HEK293 (cell line): Measurements from ENCODE around the gene SPRTN.

ENCODE experiments used
- HOXC10 ChIP-seq: sonication (generic); formaldehyde crosslinking; IDR thresholded peaks from 2 replicates; pipeline ENCODE4 v1.8.1; 2023; ENCODE audit warnings: mild to moderate bottlenecking, missing genetic modification reagents
- HOXD13 ChIP-seq: sonication (generic); formaldehyde crosslinking; IDR thresholded peaks from 2 replicates; pipeline ENCODE4 v1.8.0; 2022; ENCODE audit warnings: missing genetic modification reagents, borderline replicate concordance
- MEIS1 ChIP-seq: sonication (generic); formaldehyde crosslinking; IDR thresholded peaks from 2 replicates; pipeline ENCODE4 v1.8.1; 2022; ENCODE audit warnings: missing genetic modification reagents, mild to moderate bottlenecking, borderline replicate concordance
- MYNN ChIP-seq: fragments of 450-650 bp; formaldehyde crosslinking; IDR thresholded peaks from 2 replicates; pipeline ENCODE4 v1.5.1; 2016; ENCODE audit warnings: missing biosample characterization, missing genetic modification characterization, borderline replicate concordance
- OVOL3 ChIP-seq: fragments of 450-650 bp; formaldehyde crosslinking; IDR thresholded peaks from 2 replicates; pipeline ENCODE4 v1.5.1; 2016; ENCODE audit warnings: missing biosample characterization, missing genetic modification characterization
- RBAK ChIP-seq: fragments of 450-650 bp; formaldehyde crosslinking; IDR thresholded peaks from 2 replicates; pipeline ENCODE4 v1.5.1; 2016; ENCODE audit warnings: missing biosample characterization, missing genetic modification characterization
- WT1 ChIP-seq: fragments of 450-650 bp; formaldehyde crosslinking; IDR thresholded peaks from 2 replicates; pipeline ENCODE4 v1.5.1; 2016; ENCODE audit warnings: missing biosample characterization, missing genetic modification characterization
- ZBTB6 ChIP-seq: fragments of 450-650 bp; formaldehyde crosslinking; IDR thresholded peaks from 2 replicates; pipeline ENCODE4 v1.5.1; 2017; ENCODE audit warnings: missing biosample characterization, missing genetic modification characterization
- ZFP41 ChIP-seq: fragments of 450-650 bp; formaldehyde crosslinking; IDR thresholded peaks from 2 replicates; pipeline ENCODE4 v1.5.1; 2016; ENCODE audit warnings: missing biosample characterization, missing genetic modification characterization, borderline replicate concordance
- ZFP69B ChIP-seq: fragments of 450-650 bp; formaldehyde crosslinking; IDR thresholded peaks from 2 replicates; pipeline ENCODE4 v1.5.1; 2016; ENCODE audit warnings: missing biosample characterization, missing genetic modification characterization
- ZNF121 ChIP-seq: fragments of 450-650 bp; formaldehyde crosslinking; IDR thresholded peaks from 2 replicates; pipeline ENCODE4 v1.5.1; 2016; ENCODE audit warnings: missing biosample characterization, missing genetic modification characterization
- ZNF214 ChIP-seq: fragments of 450-650 bp; formaldehyde crosslinking; IDR thresholded peaks from 2 replicates; pipeline ENCODE4 v1.5.1; 2017; ENCODE audit warnings: missing biosample characterization, mild to moderate bottlenecking, missing genetic modification characterization, borderline replicate concordance
- ZNF266 ChIP-seq: fragments of 450-650 bp; formaldehyde crosslinking; IDR thresholded peaks from 2 replicates; pipeline ENCODE4 v1.5.1; 2016; ENCODE audit warnings: missing biosample characterization, missing genetic modification characterization, low read depth
- ZNF362 ChIP-seq: fragments of 450-650 bp; formaldehyde crosslinking; IDR thresholded peaks from 2 replicates; pipeline ENCODE4 v1.5.1; 2016; ENCODE audit warnings: missing biosample characterization, missing genetic modification characterization
- ZNF404 ChIP-seq: fragments of 450-650 bp; formaldehyde crosslinking; IDR thresholded peaks from 2 replicates; pipeline ENCODE4 v1.5.1; 2017; ENCODE audit warnings: missing biosample characterization, missing genetic modification characterization
- ZNF488 ChIP-seq: fragments of 450-650 bp; formaldehyde crosslinking; IDR thresholded peaks from 2 replicates; pipeline ENCODE4 v1.5.1; 2016; ENCODE audit warnings: missing biosample characterization, missing genetic modification characterization
- ZNF521 ChIP-seq: fragments of 450-650 bp; formaldehyde crosslinking; IDR thresholded peaks from 2 replicates; pipeline ENCODE4 v1.5.1; 2017; ENCODE audit warnings: missing biosample characterization, mild to moderate bottlenecking, missing genetic modification characterization
- ZNF585B ChIP-seq: fragments of 450-650 bp; formaldehyde crosslinking; IDR thresholded peaks from 2 replicates; pipeline ENCODE4 v1.5.1; 2016; ENCODE audit warnings: missing biosample characterization, missing genetic modification characterization
- ZNF600 ChIP-seq: fragments of 450-650 bp; formaldehyde crosslinking; IDR thresholded peaks from 2 replicates; pipeline ENCODE4 v1.5.1; 2016; ENCODE audit warnings: missing biosample characterization, missing genetic modification characterization
- ZNF677 ChIP-seq: fragments of 450-650 bp; IDR thresholded peaks from 2 replicates; pipeline ENCODE4 v1.5.0; 2018; ENCODE audit warnings: missing biosample characterization, mild to moderate bottlenecking, missing genetic modification characterization, moderate library complexity
- ZNF830 ChIP-seq: fragments of 450-650 bp; IDR thresholded peaks from 2 replicates; pipeline ENCODE4 v1.5.0; 2018; ENCODE audit warnings: missing biosample characterization, missing genetic modification characterization, low read depth, mild to moderate bottlenecking, moderate library complexity
- ZNF837 ChIP-seq: fragments of 450-650 bp; formaldehyde crosslinking; IDR thresholded peaks from 2 replicates; pipeline ENCODE4 v1.5.1; 2016; ENCODE audit warnings: missing biosample characterization, missing genetic modification characterization
- ZXDB ChIP-seq: fragments of 450-650 bp; formaldehyde crosslinking; IDR thresholded peaks from 2 replicates; pipeline ENCODE4 v1.5.1; 2016; ENCODE audit warnings: missing biosample characterization, missing genetic modification characterization
- TF ChIP-seq, protein P1 (sequence below): fragments of 450-650 bp; formaldehyde crosslinking; optimal IDR thresholded peaks from 2 replicates; pipeline ENCODE3; 2016; ENCODE audit warnings: missing biosample characterization, mild to moderate bottlenecking, missing genetic modification characterization
- TF ChIP-seq, protein P2 (sequence below): fragments of 450-650 bp; formaldehyde crosslinking; conservative IDR thresholded peaks from 2 replicates; pipeline ENCODE4 v1.5.1; 2016; ENCODE audit warnings: low read depth, missing biosample characterization, missing genetic modification characterization
- TF ChIP-seq, protein P3 (sequence below): IDR thresholded peaks from 2 replicates; pipeline ENCODE4 v1.6.1; 2011; ENCODE audit warnings: mild to moderate bottlenecking, low read depth, low read length, borderline replicate concordance
- TF ChIP-seq, protein P4 (sequence below): fragments of 450-650 bp; formaldehyde crosslinking; IDR thresholded peaks from 2 replicates; pipeline ENCODE4 v1.5.1; 2016; ENCODE audit warnings: missing biosample characterization, missing genetic modification characterization

The SPRTN gene

GRCh38 chr1:231338270-231339128 lies at the start of gene SPRTN (continued):
- TF ChIP-seq, protein P1, sequence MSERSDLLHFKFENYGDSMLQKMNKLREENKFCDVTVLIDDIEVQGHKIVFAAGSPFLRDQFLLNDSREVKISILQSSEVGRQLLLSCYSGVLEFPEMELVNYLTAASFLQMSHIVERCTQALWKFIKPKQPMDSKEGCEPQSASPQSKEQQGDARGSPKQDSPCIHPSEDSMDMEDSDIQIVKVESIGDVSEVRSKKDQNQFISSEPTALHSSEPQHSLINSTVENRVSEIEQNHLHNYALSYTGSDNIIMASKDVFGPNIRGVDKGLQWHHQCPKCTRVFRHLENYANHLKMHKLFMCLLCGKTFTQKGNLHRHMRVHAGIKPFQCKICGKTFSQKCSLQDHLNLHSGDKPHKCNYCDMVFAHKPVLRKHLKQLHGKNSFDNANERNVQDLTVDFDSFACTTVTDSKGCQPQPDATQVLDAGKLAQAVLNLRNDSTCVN (tag by site-specific recombination), result peak; percentile 15
- TF ChIP-seq ZBTB6 (tag by site-specific recombination) (no peak; the same call in 1 of the 2 replicates), HOXC10 (no peak), ZFP41 (tag by site-specific recombination) (no peak), ZNF837 (tag by site-specific recombination) (no peak), ZNF362 (tag by site-specific recombination) (no peak), ZFP69B (tag by site-specific recombination) (peak; percentile 100), ZNF521 (no peak), ZXDB (tag by site-specific recombination) (peak; percentile 57; the same call in 1 of the 2 replicates), ZNF404 (tag by site-specific recombination) (no peak), ZNF214 (tag by site-specific recombination) (no peak), MEIS1 (no peak), ZNF830 (tag by site-specific recombination) (no peak), WT1 (tag by site-specific recombination) (peak; percentile 53; the same call in 1 of the 2 replicates), ZNF600 (tag by site-specific recombination) (peak; percentile 61; the same call in 1 of the 2 replicates), ZNF121 (tag by site-specific recombination) (peak; percentile 56; the same call in 1 of the 2 replicates), ZNF585B (tag by site-specific recombination) (no peak), RBAK (tag by site-specific recombination) (no peak), ZNF677 (no peak), MYNN (tag by site-specific recombination) (peak; percentile 45; the same call in 1 of the 2 replicates), ZNF266 (no peak), OVOL3 (peak; percentile 73; the same call in 1 of the 2 replicates), HOXD13 (CRISPR knock-in tag) (no peak), ZNF488 (tag by site-specific recombination) (no peak)
- TF ChIP-seq, protein P2, sequence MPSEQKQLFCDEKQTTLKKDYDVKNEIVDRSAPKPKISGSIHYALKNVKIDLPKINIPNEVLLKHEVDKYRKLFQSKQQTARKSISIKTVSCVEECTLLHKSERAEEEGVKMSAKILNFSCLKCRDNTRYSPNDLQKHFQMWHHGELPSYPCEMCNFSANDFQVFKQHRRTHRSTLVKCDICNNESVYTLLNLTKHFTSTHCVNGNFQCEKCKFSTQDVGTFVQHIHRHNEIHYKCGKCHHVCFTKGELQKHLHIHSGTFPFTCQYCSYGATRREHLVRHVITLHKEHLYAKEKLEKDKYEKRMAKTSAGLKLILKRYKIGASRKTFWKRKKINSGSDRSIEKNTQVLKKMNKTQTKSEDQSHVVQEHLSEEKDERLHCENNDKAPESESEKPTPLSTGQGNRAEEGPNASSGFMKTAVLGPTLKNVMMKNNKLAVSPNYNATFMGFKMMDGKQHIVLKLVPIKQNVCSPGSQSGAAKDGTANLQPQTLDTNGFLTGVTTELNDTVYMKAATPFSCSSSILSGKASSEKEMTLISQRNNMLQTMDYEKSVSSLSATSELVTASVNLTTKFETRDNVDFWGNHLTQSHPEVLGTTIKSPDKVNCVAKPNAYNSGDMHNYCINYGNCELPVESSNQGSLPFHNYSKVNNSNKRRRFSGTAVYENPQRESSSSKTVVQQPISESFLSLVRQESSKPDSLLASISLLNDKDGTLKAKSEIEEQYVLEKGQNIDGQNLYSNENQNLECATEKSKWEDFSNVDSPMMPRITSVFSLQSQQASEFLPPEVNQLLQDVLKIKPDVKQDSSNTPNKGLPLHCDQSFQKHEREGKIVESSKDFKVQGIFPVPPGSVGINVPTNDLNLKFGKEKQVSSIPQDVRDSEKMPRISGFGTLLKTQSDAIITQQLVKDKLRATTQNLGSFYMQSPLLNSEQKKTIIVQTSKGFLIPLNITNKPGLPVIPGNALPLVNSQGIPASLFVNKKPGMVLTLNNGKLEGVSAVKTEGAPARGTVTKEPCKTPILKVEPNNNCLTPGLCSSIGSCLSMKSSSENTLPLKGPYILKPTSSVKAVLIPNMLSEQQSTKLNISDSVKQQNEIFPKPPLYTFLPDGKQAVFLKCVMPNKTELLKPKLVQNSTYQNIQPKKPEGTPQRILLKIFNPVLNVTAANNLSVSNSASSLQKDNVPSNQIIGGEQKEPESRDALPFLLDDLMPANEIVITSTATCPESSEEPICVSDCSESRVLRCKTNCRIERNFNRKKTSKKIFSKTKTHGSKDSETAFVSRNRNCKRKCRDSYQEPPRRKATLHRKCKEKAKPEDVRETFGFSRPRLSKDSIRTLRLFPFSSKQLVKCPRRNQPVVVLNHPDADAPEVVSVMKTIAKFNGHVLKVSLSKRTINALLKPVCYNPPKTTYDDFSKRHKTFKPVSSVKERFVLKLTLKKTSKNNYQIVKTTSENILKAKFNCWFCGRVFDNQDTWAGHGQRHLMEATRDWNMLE, result no peak
- TF ChIP-seq, protein P3, sequence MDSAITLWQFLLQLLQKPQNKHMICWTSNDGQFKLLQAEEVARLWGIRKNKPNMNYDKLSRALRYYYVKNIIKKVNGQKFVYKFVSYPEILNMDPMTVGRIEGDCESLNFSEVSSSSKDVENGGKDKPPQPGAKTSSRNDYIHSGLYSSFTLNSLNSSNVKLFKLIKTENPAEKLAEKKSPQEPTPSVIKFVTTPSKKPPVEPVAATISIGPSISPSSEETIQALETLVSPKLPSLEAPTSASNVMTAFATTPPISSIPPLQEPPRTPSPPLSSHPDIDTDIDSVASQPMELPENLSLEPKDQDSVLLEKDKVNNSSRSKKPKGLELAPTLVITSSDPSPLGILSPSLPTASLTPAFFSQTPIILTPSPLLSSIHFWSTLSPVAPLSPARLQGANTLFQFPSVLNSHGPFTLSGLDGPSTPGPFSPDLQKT, result no peak
- TF ChIP-seq, protein P4, sequence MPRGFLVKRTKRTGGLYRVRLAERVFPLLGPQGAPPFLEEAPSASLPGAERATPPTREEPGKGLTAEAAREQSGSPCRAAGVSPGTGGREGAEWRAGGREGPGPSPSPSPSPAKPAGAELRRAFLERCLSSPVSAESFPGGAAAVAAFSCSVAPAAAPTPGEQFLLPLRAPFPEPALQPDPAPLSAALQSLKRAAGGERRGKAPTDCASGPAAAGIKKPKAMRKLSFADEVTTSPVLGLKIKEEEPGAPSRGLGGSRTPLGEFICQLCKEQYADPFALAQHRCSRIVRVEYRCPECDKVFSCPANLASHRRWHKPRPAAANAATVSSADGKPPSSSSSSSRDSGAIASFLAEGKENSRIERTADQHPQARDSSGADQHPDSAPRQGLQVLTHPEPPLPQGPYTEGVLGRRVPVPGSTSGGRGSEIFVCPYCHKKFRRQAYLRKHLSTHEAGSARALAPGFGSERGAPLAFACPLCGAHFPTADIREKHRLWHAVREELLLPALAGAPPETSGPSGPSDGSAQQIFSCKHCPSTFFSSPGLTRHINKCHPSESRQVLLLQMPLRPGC, result peak; percentile 51; the same call in 1 of the 2 replicates
